H1 (cell line): ENCODE data around the gene CRNKL1. TPM values are rescaled to one million over a fixed set of nuclear protein-coding genes. Genes with fewer than 3 reads are reported as not detected.

Experiments used
- BCL11A ChIP-seq, 2 experiments: IDR thresholded peaks; one replicate each; pipeline ENCODE4 v1.6.1; 2011; ENCODE audit warnings: low read depth in 2 of 2, low read length in 2 of 2, mild to moderate bottlenecking in 2 of 2
- CBX5 ChIP-seq: fragments of 300-800, 300-1000 bp; sonication (generic); IDR thresholded peaks from 2 replicates; pipeline ENCODE4 v1.7.1; 2016; ENCODE audit warnings: antibody characterized with exemption, low read length, low read depth
- CHD7 ChIP-seq: fragments of 300-600 bp; sonication (generic); IDR thresholded peaks from 2 replicates; pipeline ENCODE4 v1.7.1; 2012; ENCODE audit warnings: low read length, moderate library complexity, mild to moderate bottlenecking, inconsistent platforms; ENCODE audit not compliant: insufficient replicate concordance
- EP300 ChIP-seq, 2 experiments: IDR thresholded peaks; 1 replicate in 1 of 2; 2 replicates in 1 of 2; pipeline ENCODE4 v1.6.1; 2011 to 2012; ENCODE audit warnings: low read depth in 2 of 2, low read length in 2 of 2, mild to moderate bottlenecking in 2 of 2, borderline replicate concordance in 1 of 2, inconsistent platforms in 1 of 2, moderate library complexity in 1 of 2
- HDAC2 ChIP-seq, 2 experiments: fragments of 300-600 bp in 1 of 2; sonication (generic) in 1 of 2; IDR thresholded peaks; 2 replicates each; pipeline ENCODE4 v1.6.1; 2011 to 2012; ENCODE audit warnings: low read depth in 2 of 2, low read length in 2 of 2, mild to moderate bottlenecking in 2 of 2, moderate library complexity in 2 of 2, borderline replicate concordance in 1 of 2, inconsistent platforms in 1 of 2
- JUND ChIP-seq: IDR thresholded peaks from 2 replicates; pipeline ENCODE4 v1.6.1; 2011; ENCODE audit warnings: mild to moderate bottlenecking, improper control_type of control experiment, low read length
- POU5F1 ChIP-seq: IDR thresholded peaks from 2 replicates; pipeline ENCODE4 v1.6.1; 2011; ENCODE audit warnings: low read depth, mild to moderate bottlenecking, low read length, moderate library complexity
- SP4 ChIP-seq: IDR thresholded peaks from 2 replicates; pipeline ENCODE4 v1.6.1; 2012; ENCODE audit warnings: low read length, inconsistent platforms
- TBP ChIP-seq: IDR thresholded peaks from 2 replicates; pipeline ENCODE4 v1.6.1; 2011; ENCODE audit warnings: low read depth, low read length, improper control_type of control experiment
- USF2 ChIP-seq: IDR thresholded peaks from 2 replicates; pipeline ENCODE4 v1.6.1; 2011; ENCODE audit warnings: low read length, improper control_type of control experiment
- polyA plus RNA-seq, 7 experiments: library from polyadenylated mRNA; depleted of rRNA in 3 of 7; stranded (reverse) in 5 of 7; unstranded in 2 of 7; fragments of >200 nt in 5 of 7; fragments of 200-250 nt in 2 of 7; gene quantifications; 1 replicate in 5 of 7; 2 replicates in 1 of 7; 4 replicates in 1 of 7; pipeline versions ENCODE4 v1.2.1 to v1.2.3, GENCODE V29; 2011 to 2013; ENCODE audit warnings: missing spikeins in 2 of 7, mixed read lengths in 2 of 7
- total RNA-seq: library from RNA; stranded (reverse); fragmentation: NEBNext Ultra II Directional; extraction: Animal tissue kit (Norgen Biotek cat#: 25700); gene quantifications from 2 replicates; pipeline ENCODE4 v1.2.1, GENCODE V29; 2021

CRNKL1 gene
- total and polyA plus RNA-seq, 2 of the 8 experiments (the other 6 are each of a cell fraction or from before 2014, with no cell fraction given), result 4.0 to 26.5 TPM

DNA sequence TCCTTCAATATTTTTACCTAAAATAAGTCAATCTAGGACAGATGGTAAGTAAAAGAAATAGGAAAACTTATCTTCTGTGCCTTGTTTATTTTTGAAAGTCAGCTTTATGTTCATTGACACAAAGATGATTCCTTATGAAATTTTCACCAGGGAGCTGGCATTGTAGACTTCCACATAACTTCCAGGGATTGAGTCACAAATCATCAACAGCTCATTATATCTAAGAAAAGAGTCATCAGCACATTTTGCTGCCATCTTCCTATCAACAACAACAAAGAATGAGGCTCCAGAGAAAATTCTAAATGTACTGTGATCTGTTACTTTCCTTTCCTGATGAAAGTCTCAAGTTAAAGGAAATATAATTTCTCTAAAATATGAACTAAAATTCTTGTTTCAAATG is 48.6 kb upstream of the CRNKL1 start (continued):
- TF ChIP-seq CHD7 (no peak), USF2 (no peak), BCL11A (IDR thresholded peaks at IDR 0.05; ENCODE audit: low read depth in 2 of 2, low read length in 2 of 2) (no peak), TBP (no peak), CBX5 (no peak), JUND (no peak), SP4 (no peak), POU5F1 (no peak), EP300 (IDR thresholded peaks at IDR 0.05; ENCODE audit: borderline replicate concordance in 1 of 2, low read depth in 2 of 2, low read length in 2 of 2) (no peak), HDAC2 (IDR thresholded peaks at IDR 0.05; ENCODE audit: borderline replicate concordance in 1 of 2, low read depth in 2 of 2, low read length in 2 of 2) (no peak)
